Glomerular visceral epithelial cell (primary cell): ENCODE results near the gene KIAA0408.
"Not testable (repeated sequence)": the region's sequence is repeated elsewhere in the genome, so short reads cannot be mapped to it uniquely, and the experiment has no call there.

Experiments used
- DNase-seq: peaks from one replicate; pipeline ENCODE4 v3.0.0-alpha.2; 2016; ENCODE audit errors: extremely low spot score

Gene KIAA0408

DNA sequence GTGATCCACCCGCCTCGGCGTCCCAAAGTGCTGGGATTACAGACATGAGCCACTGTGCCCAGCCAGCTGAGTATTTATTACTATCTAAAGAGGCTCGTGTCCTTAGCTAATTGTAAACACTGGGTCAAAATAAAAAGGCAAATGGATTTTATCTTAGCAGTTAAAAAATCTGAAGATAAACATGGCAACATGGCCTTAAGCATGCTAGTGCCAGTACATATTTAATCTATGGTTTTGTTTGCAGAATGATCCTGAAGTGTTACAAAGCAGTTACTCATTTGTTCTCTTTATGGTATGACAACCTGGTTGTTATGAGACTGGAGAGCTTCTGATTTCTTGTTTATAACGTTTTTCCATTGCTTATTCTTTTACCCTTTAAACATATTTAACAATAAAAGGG, 3.9 kb upstream of the KIAA0408 start:
- DNase-seq = no peak

DNA sequence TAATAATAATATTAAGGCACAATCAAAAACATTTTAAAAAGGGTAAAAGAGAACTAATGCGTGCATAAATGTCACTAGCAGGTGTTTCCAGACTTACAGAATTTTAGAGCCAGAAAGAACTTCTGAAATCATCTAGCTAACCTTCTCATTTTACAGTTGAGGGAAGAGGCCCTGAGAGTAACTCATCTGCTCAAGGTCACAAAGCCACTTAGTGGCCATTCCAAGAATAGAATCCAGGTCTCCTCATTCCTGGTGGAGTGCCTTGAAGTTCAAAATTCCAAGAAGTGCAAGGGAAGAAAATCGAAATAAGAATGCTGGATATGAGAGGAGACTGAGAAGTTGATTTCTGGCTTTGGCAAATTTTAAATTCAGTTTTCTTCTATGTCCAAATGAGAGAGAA, 3.2 kb upstream of the KIAA0408 start:
- no peak for DNase-seq

DNA sequence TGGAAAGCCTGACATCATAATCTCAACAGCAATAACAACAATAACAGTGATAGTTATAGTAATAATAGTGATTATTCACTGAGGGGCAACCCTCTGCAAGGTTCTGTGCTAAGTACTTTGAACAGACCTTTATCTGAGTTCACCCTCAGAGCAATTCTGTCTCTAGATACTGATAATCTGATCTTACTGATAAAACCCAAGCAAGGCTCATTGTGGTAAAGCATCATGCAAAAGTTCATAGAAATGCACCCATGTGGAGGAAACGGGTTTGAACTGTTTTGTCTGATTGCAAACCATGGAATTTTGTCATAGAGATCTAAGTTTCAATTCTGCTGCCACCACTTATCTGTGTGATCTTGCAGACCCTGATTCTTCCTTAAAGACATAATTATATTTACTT, 1.3 kb upstream of the KIAA0408 start:
- no peak for DNase-seq

DNA sequence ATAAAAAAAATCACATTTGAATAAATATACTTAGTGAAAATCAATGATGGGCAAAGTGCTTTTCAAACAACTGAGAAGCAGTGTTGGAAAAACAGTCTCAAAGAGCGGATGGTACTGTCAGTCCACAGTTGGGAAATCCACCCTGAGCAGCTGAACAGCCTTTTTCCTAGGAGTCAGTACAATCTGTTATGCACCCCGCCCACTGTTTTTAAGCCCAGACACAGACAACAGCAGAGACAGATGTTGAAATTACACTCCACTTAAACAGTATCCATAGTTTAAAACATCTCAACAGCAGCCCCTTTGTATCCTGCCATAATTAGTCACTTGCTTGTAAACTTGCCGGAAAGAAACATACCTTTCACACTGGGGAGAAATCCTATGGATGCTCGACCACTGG, 372 bp downstream of the KIAA0408 start:
- no peak for DNase-seq

DNA sequence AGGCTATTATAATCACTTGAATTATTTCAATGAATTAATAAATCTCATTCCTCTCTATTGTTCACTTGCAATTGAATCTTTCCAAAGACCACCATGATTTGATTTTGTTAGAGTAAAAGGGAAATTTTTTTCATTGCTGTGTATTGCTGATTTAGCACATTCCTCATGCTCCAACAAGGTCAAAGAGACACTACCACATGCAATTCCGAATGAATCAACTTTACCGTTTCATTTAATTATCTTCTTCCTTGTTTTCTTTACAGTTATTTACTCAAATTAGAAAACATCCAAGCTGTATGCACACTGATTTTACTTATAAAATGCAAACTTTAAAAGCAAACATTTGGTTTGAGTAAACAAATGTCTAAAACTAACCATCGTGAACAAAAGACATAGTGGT, 967 bp downstream of the KIAA0408 start:
- DNase-seq = no peak

DNA sequence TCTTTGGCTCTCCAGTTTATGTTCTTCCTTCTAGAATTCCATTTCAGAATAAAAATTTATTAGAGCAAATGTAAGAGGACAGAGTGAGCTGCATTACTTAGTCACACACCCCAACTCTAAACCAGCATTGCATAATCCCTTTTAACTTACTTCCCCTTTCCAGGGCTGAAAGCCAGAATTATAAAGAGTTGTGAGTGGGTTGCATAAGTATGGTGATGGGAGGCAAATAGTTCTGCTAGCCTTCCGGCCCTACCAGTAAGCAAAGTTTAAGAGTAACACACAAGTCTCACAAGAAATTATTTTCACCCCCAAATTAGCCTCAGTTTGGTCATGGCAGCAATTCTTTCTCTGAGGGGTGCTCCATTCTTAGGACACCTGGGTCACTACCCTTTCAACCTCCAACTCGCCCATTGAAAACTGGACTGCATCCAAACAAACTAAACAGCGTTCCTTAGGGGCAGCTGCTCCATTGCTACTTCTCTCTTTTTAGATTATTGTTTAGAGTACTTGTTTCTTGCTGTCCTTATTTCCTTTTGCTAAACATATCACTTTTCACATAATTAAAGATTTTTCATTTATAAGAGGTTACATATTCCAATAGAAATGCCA, 1.6 kb downstream of the KIAA0408 start:
- no peak for DNase-seq

DNA sequence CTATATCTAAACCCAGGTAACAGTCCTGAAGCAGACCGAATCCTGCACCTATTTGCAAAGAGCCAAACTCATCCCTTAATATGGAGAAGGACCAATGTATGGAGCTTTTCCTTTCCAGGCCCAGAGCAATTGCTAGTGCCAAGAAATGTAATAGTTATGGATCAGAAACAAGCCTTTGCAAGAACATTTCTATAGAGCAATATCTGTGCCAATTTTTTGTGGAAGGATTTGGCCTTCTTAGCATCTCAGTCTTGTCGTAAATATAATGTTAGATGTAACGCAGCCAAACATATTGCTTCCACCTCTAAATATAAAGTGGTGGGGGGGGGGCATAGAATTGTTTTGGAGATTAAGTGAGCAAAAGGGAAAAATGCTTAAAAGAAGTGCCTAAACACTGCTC, 2.7 kb downstream of the KIAA0408 start:
- no peak for DNase-seq

DNA sequence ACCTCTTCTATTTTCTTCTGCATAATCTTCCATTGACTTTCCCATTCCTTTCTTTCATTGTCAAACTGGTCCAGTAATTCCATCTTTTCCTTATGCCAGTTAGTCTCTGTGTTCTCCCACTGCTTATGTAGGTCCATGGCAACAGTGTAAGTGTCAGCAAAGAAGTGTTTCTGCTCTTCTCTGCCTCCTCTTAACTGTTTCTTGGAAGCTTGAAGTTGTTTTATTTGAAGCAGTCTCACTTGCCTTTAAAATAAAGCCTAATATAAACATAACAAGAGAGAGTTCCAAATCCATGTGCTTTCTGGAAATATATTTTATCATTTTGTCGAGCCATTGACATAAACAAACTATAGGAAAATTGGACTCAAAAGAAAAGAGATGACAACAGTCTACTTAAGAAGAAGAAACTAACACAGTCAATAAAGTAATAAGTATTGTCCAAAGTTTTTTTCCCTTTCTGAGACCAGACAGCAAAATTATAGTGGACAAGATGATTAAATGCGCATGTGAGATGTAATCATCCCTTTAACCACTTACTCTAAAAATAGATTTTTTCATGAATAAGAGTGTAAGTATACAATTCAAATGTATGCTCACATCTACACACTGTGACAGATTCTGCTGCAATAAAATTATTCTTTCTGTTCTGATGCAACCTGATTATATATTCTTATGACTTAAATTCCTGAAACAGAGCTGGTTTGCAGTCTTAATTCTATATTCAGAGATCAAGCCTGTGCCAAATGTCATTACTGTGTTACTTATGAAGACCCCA, 5.2 kb downstream of the KIAA0408 start:
- no peak for DNase-seq

DNA sequence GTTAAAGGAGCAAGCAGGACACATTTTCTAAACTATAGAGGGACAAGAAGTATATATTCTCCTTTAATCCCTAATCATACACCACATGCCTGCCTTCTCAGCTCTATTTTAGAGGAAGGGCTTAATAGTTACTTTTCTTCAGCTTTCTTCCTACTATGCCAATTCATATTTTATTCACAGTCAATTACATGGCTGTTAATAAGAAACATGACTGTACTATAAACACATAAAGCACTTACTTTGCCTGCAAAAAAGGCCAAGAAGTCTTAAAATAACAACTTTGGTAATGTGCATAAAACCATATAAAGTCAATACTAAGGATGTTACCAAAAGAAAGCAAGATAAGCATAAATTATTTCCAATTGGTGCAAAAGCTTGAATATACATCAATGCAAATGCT, 6.4 kb downstream of the KIAA0408 start:
- no peak for DNase-seq

DNA sequence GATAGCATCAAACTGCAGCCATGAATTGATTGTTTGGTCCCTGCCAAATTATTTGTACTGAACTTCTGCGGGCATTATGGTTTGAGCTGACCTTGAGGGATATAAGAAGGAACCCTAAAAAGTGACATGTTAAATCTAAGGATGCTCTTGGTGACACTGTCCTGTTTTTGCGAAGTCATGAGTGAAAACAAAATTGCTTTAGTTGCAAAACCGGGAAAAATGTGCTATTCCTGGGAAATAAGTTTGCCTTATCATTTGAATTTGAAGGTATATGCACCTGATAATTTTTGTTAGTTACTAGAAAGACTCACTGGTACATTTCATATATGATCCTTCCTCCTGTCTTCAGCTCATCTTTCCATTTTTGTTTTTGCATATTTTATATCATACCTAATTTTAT, 7.8 kb downstream of the KIAA0408 start:
- DNase-seq = no peak

DNA sequence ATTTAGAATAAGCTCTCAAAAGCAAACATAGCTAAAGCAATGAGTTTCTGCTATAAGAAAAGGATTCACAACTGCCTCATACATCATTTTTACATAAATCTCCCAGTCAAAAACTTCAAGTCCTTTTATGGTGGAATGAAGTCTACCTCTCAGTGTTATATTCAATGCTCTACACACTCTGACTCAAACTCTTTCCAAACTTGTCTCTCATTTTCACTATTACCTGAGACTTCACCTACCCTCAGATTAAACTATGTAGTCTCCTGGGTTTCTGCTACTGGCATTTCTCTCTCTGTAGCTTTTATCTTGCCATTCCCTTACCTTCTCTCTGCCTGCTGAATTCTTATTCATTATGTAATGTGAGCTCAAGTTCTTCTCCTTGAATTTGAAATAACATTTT, 11.4 kb downstream of the KIAA0408 start:
- DNase-seq = no peak

DNA sequence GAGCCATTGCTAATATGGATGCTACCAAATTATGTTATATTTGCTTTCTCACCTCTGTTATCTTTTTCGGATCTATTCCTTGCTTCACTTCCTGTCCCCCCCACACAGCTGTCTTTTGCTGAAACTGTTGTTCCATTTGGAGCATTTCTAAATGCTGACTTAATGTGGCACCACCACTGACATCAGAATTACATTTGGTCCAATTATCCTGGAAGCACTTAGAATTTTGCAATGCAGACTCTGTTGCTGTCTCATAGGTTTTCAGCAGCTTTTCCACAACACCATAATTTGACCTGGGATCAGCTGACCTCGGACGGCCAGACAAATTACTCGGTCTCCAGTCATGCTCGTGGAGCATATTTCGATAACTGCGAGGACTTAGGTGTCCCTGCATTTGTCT, 12.8 kb downstream of the KIAA0408 start:
- no peak for DNase-seq

DNA sequence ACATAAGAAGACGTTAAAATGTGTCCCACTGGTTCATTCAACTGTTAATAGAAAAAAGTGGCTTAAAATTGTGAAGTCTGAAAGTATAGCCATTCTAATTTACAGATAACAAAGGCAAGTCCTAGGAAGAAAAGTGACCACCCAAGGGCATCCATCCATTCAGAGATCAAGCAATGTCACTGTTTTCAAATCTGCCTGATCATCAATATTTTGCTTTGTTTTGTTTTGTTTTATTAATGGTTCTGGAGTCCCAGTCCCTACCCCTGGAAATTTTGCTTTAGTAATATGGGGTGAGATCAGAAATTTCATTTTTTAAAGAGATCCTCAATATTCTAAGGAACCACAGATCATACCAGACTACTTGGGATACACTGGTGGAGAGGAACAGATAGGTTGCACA, 17.3 kb downstream of the KIAA0408 start:
- no peak for DNase-seq

DNA sequence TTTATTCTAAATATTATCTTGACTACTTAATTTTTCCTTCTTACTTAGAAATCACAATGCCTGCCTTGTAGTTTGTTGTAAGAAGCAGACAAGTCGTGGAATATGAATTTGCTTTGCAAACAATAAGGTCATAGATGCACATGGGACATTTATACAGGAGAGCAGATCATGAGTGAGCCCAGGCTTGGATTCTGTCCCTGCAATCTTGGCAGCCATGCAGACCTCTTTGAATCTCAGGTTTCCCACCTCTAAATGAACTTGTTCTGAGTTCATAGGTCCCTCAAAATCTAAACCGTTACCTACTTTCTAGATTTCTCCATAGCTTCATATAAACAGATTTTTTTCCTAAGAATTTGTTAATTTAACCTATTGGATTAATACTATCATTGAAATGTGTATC, 19.5 kb downstream of the KIAA0408 start:
- no peak for DNase-seq

DNA sequence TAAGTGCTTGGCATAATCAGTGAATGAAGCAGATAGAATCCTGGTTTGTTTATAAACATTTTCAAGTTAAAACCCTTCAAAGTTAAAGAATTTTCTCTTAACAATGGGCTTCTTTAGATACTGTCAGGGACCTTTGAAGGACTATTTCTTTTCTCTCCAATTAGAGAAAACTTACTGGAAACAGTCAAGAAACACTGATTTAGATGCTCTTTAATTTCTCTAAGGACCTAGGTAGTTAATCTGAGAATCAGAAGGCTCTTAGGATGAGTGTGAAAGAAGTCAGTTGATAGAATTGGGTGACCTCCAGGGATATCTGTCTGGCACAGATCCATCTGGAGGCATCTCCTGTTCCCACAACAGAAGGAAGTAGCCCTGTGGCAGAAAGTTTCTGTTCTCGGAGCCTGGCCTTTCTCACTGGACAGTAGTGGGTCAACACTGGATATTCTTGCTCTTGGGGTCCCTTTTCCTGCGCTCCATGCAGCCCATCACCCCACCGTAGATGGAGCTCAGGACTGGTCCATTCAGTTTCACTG, 22.5 kb downstream of the KIAA0408 start:
- peak; percentile 2 for DNase-seq

DNA sequence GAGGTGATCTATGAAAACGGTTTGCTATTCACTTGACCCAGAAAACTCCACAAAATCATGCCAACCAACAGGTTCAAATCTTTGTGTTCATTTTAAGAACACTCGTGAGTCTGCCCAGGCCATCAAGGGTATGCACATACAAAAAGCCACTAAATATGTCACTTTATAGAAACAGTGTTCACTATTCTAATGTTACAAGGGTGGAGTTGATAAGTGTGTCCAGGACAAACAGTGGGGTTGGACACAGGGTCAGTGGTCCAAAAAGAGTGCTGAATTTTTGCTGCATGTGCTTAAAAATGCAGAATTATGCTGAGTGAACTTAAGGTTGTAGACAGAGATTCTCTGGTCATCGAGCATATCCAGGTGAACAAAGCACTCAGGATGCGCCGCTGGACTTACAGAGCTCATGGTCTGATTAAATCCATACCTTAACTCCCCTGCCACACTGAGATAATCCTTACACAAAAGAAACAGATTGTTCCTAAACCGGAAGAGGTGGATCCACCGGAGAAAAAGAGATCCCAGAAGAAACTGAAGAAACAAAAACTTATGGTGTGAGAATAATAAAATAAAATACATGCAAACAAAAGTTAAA, 23.5 kb downstream of the KIAA0408 start:
- DNase-seq = no peak

DNA sequence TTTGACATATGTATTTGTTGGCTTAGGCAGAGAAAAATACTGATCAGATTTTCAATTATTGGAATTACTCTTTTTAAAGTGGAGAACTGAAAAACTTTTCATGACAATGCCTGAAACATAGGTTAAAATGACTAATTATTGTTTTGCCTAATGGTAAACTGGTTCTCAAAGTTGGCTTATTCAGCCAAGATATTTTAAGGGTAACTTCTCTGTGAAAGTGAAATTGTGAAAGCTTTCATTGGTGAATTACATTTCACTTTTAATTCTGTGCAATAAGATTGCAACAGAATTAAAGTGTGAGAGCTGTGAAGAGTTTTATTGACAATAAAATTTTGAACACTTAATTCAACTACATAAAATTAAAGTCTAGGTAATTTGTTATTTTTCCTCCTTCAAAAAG, 24.5 kb downstream of the KIAA0408 start:
- DNase-seq = no peak

DNA sequence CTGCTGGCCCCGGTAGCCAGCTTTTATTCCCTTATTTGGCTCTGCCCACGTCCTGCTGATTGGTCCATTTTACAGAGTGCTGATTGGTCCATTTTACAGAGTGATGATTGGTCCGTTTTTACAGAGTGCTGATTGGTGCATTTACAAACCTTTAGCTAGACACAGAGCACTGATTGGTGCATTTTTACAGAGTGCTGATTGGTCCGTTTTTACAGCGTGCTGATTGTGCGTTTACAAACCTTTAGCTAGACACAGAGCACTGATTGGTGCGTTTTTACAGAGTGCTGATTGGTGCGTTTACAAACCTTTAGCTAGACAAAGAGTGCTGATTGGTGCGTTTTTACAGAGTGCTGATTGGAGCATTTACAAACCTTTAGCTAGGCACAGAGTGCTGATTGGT, 30.6 kb downstream of the KIAA0408 start:
- not testable (repeated sequence) for DNase-seq

DNA sequence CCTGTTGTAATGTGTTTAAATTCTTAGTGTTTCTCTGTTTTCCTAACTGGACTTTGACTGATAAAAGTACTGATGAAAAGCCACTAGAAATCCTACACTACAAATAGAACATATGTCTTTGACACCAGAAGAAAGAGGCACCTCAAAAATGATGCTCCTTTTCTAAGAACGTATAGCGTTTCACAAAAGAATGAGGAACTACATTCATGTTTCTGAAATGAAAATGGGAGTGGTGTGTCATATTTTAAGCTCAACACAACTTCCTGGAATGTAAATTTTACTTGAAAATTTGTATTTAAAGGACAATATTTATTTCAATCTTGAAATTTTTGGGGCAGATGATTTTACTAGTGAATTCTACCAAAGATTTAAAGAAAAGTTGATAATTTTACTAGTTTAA, 35.3 kb downstream of the KIAA0408 start:
- no peak for DNase-seq

DNA sequence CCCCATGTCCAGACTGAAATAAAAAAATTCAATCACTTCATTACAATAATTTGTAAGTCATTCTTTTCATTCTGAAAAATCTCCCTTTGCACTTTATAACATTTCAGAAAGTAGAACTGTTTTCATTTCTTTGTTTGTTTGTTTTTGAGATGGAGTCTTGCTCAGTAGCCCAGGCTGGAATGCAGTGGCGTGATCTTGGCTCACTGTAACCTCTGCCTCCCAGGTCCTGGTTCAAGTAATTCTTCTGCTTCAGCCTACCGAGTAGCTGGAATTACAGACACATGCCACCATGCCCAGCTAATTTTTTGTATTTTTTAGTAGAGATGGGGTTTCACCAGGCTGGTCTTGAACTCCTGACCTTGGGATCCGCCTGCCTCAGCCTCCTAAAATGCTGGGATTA, 38.0 kb downstream of the KIAA0408 start:
- DNase-seq = not testable (repeated sequence)

DNA sequence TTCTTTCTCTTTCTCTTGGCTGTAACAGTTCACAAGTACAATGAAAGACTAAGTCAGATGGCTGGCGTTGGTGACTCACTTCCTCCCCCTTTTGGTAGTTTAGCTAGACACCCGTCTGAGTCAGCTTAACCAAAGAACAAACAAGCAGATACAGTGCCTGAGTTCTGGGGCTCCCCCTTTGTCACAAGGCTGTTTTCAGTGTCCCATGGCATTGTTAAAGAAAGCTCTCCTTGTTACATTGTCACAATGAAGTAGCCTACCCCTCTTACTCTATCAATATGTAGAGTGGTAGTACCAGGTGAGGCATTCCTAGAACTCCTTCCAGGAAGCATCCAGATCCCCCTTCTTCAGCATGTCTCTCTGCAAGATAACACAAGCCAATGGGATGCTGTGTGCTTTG, 38.6 kb downstream of the KIAA0408 start:
- DNase-seq = peak; percentile 84

DNA sequence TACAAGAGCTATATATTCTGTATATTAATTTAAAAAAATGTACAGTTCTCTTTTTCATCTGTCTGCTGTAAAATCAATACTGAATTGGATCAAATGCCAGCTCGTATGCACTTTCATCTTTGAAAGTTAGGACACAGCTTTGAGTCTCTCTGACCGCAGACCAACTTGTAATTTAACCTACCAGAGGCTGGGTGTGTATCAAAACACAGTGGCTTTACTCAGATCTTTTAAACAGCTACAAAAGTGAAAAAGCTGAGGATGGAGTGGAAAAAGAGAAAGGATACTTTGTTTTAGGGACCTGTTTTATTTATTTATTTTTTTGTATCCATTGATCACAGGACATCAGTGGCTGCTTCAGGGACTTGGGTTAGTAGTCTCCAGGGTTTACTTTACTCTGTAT, 44.1 kb downstream of the KIAA0408 start:
- no peak for DNase-seq

DNA sequence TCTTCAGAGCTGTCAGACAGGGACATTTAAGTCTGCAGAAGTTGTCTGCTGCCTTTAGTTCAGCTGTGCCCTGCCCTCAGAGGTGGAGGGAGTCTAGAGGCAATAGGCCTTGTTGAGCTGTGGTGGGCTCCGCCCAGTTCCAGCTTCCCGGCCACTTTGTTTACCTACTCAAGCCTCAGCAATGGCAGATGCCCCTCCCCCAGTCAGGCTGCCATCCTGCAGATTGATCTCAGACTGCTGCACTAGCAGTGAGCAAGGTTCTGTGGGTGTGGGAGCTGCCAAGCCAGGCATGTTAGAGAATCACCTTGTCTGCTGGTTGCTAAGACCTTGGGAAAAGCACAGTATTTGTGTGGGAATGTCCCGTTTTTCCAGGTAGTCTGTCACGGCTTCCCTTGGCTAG, 46.1 kb downstream of the KIAA0408 start:
- peak; percentile 6 for DNase-seq
